HG02852 (cell line): ENCODE measurements around the gene EYS.
"Not testable (repeated sequence)": the region's sequence is repeated elsewhere in the genome, so short reads cannot be mapped to it uniquely, and the experiment has no call there.

Experiments
- ATAC-seq: cut with Tn5 transposase; IDR thresholded peaks from one replicate; pipeline ENCODE4 v1.9.1; 2021; ENCODE audit warnings: mild to moderate bottlenecking, moderate library complexity; ENCODE audit not compliant: unreplicated experiment

Gene EYS

GRCh38 chr6:64014595-64014994 lies 1692.4 kb downstream of the EYS start:
- no peak for ATAC-seq

DNA sequence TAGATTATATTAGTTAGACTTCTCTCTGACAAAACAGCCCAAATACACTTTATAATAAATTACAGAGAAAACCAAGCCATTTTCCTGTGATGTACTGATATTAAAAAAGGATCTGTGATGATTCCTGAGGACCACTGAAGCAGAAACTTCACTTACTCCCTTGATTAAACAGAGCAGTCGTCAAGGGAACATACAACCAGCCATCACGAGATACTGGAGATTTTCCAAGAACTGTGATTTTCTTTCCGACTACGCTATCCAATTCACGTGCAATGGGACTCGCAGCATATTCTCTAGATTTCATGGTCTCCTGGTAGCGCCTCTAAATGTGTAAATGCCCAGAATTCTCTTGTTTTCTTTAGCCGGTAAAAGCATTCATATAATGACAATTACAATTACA lies 1694.0 kb downstream of the EYS start:
- ATAC-seq: no peak

- ATAC-seq: peak; percentile 50
Observed at GRCh38 chr6:64012351-64013001, 1694.5 kb downstream of the EYS start.

GRCh38 chr6:64010666-64011065 lies 1696.4 kb downstream of the EYS start:
- no peak for ATAC-seq

DNA sequence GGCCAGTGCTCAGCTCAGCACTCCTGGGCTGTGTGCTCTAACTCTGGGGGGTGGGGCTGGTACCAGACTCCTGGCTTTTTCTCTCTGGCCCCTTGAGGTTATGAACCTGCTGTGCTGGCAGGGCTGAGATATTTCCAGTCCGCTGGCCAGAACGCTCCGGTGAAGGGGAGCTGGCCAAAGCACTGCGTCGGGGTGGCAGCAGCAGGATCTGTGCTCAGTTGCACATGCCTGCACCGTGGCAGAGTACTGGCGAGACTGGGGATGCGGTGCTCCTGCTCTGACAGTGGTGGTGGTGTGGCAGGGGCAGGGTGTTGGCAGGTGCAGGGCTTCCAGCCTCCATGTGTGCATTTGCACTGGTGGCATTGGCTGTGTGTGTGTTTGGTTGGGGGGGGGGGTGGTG lies 1697.0 kb downstream of the EYS start:
- ATAC-seq: no peak

GRCh38 chr6:64006246-64006645 lies 1700.8 kb downstream of the EYS start:
- ATAC-seq: no peak

- no peak for ATAC-seq
Observed at GRCh38 chr6:64000818-64001491, 1706.1 kb downstream of the EYS start.

- no peak for ATAC-seq
Observed at GRCh38 chr6:63999613-64000012, 1707.4 kb downstream of the EYS start.

DNA sequence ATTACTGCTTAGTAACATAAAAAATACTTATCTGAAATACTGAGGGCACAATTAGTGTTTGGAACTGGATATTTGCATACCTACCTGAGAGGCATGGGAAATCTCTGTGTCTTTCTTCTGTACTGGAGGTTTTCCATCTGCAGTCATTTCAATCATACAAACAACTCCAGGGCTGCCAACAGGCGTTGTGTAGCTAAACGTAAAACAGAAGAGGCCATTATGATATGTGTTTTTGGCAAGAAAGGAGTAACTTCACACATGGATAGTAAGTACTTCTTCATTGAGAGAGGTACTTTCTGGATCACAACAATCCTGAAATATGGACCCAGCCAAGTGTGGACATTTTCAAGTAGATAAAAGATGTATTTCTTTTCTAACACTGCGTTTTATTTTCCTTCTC lies 1708.0 kb downstream of the EYS start:
- ATAC-seq: no peak

DNA sequence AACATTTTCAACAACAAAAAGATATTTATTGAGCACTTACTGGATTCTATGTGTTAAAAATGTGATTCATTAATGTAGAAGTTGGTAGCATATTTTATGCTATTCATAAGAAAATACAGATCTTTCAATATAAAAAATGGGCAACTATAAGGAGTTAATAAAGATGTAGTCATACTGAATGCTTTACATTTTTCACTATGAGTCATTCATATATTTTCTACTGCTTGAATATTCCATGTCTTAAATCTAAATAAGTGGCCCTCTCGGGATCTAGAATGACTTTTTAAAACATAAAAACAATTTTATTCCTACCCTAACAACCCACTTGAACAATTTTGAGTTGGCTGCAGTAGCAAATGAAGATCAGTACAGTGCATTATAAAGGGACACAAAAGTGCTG lies 1709.3 kb downstream of the EYS start:
- ATAC-seq: no peak

DNA sequence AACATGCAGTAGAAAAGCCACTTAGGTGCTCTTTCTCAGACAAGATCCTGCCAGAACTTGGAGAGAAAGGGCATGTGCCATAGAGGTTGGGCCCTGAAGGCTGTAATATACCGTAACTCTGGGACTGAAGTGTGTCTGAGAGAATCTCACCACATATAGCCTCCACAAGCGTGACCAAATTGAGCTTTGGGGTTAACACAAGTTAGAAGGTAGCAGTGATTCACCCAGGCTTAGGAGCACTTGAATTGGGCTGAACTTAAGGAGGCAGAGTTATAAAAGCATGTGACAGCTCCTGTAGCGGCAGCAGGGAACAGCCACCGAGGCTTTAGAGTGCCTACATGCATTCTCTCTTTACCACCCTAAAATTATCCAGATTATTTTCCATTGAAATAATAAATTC lies 1709.8 kb downstream of the EYS start:
- ATAC-seq: no peak

DNA sequence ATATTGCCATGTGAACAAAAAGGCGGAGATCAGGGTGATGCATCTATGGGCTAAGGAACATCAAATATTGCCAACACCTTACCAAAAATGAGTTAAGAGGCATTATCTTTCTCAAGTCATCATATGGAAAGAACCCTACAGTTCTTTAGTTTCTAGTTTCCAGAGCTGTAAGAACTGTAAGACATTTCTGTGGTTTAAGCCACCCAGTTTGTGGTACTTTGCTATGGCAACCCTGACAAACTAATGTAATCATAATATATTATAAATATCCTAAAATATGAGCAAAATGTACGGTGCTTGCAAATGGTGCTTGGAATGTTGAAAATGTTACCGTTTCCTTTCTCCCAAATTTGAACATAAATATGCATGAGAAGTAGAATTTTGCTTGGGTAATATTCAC lies 1721.8 kb downstream of the EYS start:
- no peak for ATAC-seq

DNA sequence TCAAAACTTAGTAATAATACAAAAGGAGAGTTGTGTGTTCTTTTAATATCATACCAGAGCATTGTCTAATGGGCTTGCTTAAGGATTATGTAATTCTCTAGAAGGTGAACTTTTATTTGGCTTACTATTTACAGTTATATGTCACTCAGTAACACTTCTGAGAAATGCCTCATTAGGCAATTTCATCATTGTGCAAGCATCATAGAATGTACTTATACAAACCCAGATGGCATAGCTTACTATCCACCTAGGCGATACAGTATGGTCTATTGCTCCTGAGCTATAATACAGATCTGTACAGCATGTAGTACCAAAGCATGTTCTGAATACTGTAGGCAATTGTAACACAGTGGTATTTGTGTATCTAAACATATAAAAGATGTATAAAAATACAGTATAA lies 1731.3 kb downstream of the EYS start:
- no peak for ATAC-seq

GRCh38 chr6:63968650-63969049 lies 1738.4 kb downstream of the EYS start:
- no peak for ATAC-seq

DNA sequence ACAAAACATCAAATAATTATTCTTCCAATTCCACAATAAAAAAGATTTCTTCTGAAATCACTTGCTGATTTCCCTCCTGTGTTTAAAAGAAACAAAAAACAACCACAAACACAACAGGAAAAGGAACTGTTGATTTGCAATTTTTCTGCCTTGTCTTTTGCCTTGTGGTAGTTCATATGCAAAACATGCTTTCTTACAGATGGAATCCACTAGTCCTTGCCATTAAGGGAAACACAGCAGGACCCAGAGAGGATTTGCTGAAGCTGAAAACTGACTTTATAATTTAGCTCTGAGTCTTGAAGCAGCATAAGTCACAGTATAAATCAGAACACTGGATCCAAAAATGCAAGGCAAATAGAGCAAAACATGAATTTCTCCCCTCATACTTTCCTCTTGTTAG lies 1742.7 kb downstream of the EYS start:
- no peak for ATAC-seq

DNA sequence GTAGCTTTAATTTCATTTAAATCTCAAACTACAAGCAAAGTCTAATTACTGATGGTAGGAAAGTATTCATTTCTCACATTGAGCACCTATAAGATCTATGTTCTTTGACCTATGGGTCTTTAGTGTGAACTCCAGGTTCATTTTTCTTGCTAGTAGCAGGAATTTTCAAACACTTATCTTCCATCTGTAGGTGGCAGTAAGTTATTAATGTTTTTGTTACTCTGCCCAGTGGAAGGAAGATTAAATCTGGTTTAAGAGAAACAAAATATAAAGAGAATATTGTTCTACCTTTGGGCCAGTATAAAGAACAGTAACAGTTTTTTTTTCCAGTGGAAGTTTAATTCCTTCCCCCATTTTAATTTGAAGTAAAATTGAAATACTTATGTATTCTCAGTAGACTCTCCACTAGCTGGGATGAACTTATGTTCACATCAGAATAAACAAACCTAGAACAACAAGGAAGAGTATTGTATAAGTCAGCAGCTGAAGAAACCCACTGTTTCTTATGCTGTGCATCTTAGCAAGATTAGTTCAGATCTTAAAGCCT lies 1743.2 kb downstream of the EYS start:
- ATAC-seq: no peak

DNA sequence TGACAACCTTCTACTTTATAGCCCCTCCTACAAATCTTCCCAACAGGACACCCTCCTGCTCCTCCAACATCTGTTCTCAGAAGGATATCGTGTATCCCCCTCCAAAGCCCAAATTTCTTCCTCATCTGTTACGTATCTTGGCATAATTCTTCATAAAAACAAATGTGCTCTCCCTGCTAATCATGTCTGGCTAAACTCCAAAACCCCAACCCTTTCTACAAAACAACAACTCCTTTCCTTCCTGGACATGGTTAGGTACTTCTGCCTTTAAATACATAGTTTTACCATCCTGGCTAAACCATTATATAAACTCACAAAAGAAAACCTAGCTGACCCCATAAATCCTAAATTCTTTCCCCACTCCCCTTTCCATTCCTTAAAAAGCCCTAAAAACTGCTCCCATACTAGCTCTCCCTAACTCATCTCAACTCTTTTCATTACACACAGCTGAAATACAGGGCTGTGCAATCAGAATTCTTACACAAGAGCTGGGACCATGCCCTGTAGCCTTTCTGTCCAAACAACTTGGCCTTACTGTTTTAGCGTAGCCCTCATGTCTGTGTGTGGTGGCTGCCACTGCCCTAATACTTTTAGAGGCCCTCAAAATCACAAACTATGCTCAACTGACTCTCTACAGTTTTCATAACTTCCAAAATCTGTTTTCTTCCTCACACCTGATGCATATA lies 1753.5 kb downstream of the EYS start:
- not testable (repeated sequence) for ATAC-seq

- no peak for ATAC-seq
Observed at GRCh38 chr6:63947792-63948529, 1759.1 kb downstream of the EYS start.

DNA sequence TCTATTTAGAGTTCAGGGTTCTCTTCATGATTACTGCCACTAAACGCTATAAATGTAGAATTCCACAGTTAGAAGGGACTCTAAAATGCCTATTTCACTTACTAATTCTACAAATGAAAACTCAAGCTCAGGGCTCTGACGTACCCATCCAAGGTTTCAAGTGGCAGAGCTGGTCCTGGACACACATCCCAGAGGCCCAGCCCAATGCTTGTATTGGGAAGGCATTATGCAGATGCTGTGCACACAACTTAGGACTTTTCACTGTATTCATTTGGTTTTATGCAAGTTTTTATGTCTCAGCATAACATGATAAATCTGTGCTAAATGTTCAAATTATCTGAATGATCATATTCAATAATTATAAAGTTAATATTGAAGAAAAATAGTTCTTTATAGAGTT lies 1761.0 kb downstream of the EYS start:
- ATAC-seq: no peak

GRCh38 chr6:63943826-63944225 lies 1763.2 kb downstream of the EYS start:
- ATAC-seq: no peak

DNA sequence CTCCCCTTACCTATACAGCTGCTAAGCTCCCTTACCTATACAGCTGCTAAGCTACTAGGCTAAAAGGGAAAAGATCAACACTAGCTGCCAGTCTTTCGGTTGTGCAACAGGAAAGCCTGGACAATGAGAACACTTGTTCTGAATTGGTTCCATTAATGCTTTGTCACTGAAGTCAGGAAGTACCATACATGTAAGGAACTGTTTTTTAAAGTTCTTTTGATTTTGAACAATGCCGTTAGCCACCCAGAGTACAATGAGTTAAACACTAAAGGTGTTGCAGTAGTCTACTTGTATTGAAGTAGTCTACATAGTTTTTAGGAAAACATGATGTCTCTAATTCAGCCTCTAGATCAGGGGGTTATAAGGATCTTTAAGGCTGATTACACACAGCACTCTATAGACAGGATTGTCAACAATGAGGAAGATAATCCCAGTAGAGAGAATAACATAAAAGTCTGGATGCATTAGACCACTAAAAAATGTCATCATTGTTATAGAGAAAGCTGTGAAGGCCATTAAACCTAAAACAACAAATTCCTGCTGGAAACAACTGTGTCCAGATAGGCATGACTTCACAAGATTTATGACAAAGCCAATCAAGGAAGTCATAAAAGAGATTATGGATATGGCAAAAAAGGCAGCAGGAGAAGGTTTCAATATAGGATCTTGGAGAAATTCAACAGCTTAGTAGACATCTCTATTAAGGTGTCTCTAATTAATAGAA lies 1765.1 kb downstream of the EYS start:
- no peak for ATAC-seq
